GM19452 (cell line): ENCODE results near the gene PCSK4.
A peak's percentile ranks its signal among the peaks of the same experiment; 100 is the strongest.

ENCODE experiments used
- ATAC-seq: cut with Tn5 transposase; IDR thresholded peaks from one replicate; pipeline ENCODE4 v1.9.1; 2021; ENCODE audit not compliant: unreplicated experiment

The PCSK4 gene

GRCh38 chr19:1457031-1457739 is 33.0 kb downstream of the PCSK4 start:
- ATAC-seq, result no peak

- no peak for ATAC-seq
These were observed 33.8 kb downstream of the PCSK4 start for GRCh38 chr19:1456121-1456900.

GRCh38 chr19:1455336-1456120 is 34.6 kb downstream of the PCSK4 start:
- ATAC-seq, result no peak

- no peak for ATAC-seq
These were observed 35.2 kb downstream of the PCSK4 start for GRCh38 chr19:1455002-1455335.

- ATAC-seq, result no peak
These were observed 36.4 kb downstream of the PCSK4 start for GRCh38 chr19:1453525-1454364.

- no peak for ATAC-seq
These were observed 37.2 kb downstream of the PCSK4 start for GRCh38 chr19:1452802-1453524.

- no peak for ATAC-seq
These were observed 38.0 kb downstream of the PCSK4 start for GRCh38 chr19:1451916-1452801.

- ATAC-seq, result no peak
These were observed 39.1 kb downstream of the PCSK4 start for GRCh38 chr19:1450735-1451731.

- no peak for ATAC-seq
These were observed 40.4 kb downstream of the PCSK4 start, which contains the start of gene APC2 for GRCh38 chr19:1449467-1450442. APC2 (plus strand) TSS chr19:1450121; CDS start chr19:1453002, 2,881 bp downstream.

- ATAC-seq, result no peak
These were observed 42.2 kb downstream of the PCSK4 start for GRCh38 chr19:1447944-1448343.

- ATAC-seq, result no peak
These were observed 42.6 kb downstream of the PCSK4 start for GRCh38 chr19:1447504-1447903.

- no peak for ATAC-seq
These were observed 43.3 kb downstream of the PCSK4 start for GRCh38 chr19:1446713-1447481.

- no peak for ATAC-seq
These were observed 44.0 kb downstream of the PCSK4 start for GRCh38 chr19:1445932-1446712.

- peak; percentile 68 for ATAC-seq
These were observed 44.8 kb downstream of the PCSK4 start for GRCh38 chr19:1445185-1445931.
